ENCODE data around the gene ZPBP2.
"Not testable (repeated sequence)": the region's sequence is repeated elsewhere in the genome, so short reads cannot be mapped to it uniquely, and the experiment has no call there.

ZPBP2 gene

GRCh38 chr17:39838057-39838456 is 29.9 kb upstream of the ZPBP2 start:
- no peak overlapping the region for H3K4me3 ChIP-seq (ENCODE audit: control insufficient read depth, low read depth, low read length)
- DNase-seq (ENCODE audit: low read depth), result no peak
- no peak for TF ChIP-seq CTCF (IDR thresholded peaks at IDR 0.05; ENCODE audit: control insufficient read depth, insufficient read depth, low read depth, low read length, missing control alignments)

GRCh38 chr17:39838784-39839183 is 29.2 kb upstream of the ZPBP2 start:
- H3K4me3 ChIP-seq (ENCODE audit: control insufficient read depth, low read depth, low read length), result no peak overlapping the region
- no peak for TF ChIP-seq CTCF (IDR thresholded peaks at IDR 0.05; ENCODE audit: control insufficient read depth, insufficient read depth, low read depth, low read length, missing control alignments)
- no peak for DNase-seq (ENCODE audit: low read depth)

- no peak for DNase-seq (ENCODE audit: low read depth)
These were observed 26.8 kb upstream of the ZPBP2 start for GRCh38 chr17:39841134-39841683.

GRCh38 chr17:39845052-39845846 is 22.8 kb upstream of the ZPBP2 start:
- no peak for TF ChIP-seq CTCF (IDR thresholded peaks at IDR 0.05; ENCODE audit: control insufficient read depth, insufficient read depth, low read depth, low read length, missing control alignments)
- no peak for DNase-seq (ENCODE audit: low read depth)
- no peak overlapping the region for H3K4me3 ChIP-seq (ENCODE audit: control insufficient read depth, low read depth, low read length)

More at GRCh38 chr17:39841134-39841683, 26.8 kb upstream of the ZPBP2 start:
- TF ChIP-seq CTCF (IDR thresholded peaks at IDR 0.05; ENCODE audit: control insufficient read depth, insufficient read depth, low read depth, low read length, missing control alignments), result no peak
- H3K4me3 ChIP-seq (ENCODE audit: control insufficient read depth, low read depth, low read length), result no peak overlapping the region

GRCh38 chr17:39846205-39846604 is 21.8 kb upstream of the ZPBP2 start:
- H3K4me3 ChIP-seq (ENCODE audit: control insufficient read depth, low read depth, low read length), result no peak overlapping the region
- DNase-seq (ENCODE audit: low read depth), result no peak
- no peak for TF ChIP-seq CTCF (IDR thresholded peaks at IDR 0.05; ENCODE audit: control insufficient read depth, insufficient read depth, low read depth, low read length, missing control alignments)

- no peak overlapping the region for H3K4me3 ChIP-seq (ENCODE audit: control insufficient read depth, low read depth, low read length)
- no peak for TF ChIP-seq CTCF (IDR thresholded peaks at IDR 0.05; ENCODE audit: control insufficient read depth, insufficient read depth, low read depth, low read length, missing control alignments)
- DNase-seq (ENCODE audit: low read depth), result no peak
These were observed 19.4 kb upstream of the ZPBP2 start for GRCh38 chr17:39848600-39848999.

DNA sequence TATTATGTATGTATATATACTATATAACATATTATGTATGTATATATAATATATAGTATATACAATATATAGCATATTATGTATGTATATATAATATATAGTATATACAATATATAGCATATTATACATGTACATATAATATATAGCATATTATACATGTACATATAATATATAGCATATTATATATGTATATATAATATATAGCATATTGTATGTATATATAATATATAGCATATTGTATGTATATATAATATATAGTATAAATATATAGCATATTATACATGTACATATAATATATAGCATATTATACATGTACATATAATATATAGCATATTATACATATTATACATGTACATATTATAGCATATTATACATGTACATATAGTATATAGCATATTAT is 17.8 kb upstream of the ZPBP2 start:
- not testable (repeated sequence) for H3K4me3 ChIP-seq (ENCODE audit: control insufficient read depth, low read depth, low read length); DNase-seq (ENCODE audit: low read depth)
